ENCODE data around the gene ULBP3. TPM values are rescaled to one million over a fixed set of nuclear protein-coding genes. Genes with fewer than 3 reads are reported as not detected.

ULBP3 gene
- 3.4 and 12.1 TPM in 2 replicates for total RNA-seq

GRCh38 chr6:150068720-150069648 lies at the start of gene ULBP3:
ULBP3 (minus strand) TSS chr6:150069121; CDS start chr6:150069066, 55 bp downstream.

GRCh38 chr6:150025201-150025917 lies 43.6 kb downstream of the ULBP3 start, which contains the start of gene RAET1L:
RAET1L (minus strand) TSS chr6:150025532; CDS start chr6:150025471, 61 bp downstream.

Other genes with a start within 250 kb of the ULBP3 start
- gene LRP11, start 204.8 kb downstream of the ULBP3 start, total RNA-seq = 74.2 and 81.4 TPM in 2 replicates
- gene RAET1E, start 171.0 kb downstream of the ULBP3 start, total RNA-seq = 0.14 and 0.37 TPM in 2 replicates
- 3.3 and 4.1 TPM in 2 replicates for gene RAET1G, start 146.0 kb downstream of the ULBP3 start, total RNA-seq
- 2.6 and 2.7 TPM in 2 replicates for gene ULBP2, start 127.1 kb downstream of the ULBP3 start, total RNA-seq
- gene ULBP1, start 105.2 kb downstream of the ULBP3 start, total RNA-seq = under 0.01 TPM in 1 of 2 replicates, not detected in the other
- gene RAET1L, start 43.6 kb downstream of the ULBP3 start, total RNA-seq = not detected in 2 replicates
- gene PPP1R14C, start 73.9 kb upstream of the ULBP3 start, total RNA-seq = 0.28 and 0.65 TPM in 2 replicates